MM.1S (cell line): ENCODE measurements around the gene KBTBD4.
"Not testable (repeated sequence)": the region's sequence is repeated elsewhere in the genome, so short reads cannot be mapped to it uniquely, and the experiment has no call there.

ENCODE experiments used
- DNase-seq: peaks from one replicate; pipeline ENCODE4 v3.0.0-alpha.2; 2015
- H2AFZ ChIP-seq: fragments of 300-600 bp; sonication (generic); 2 replicates; pipeline ENCODE4 v1.6.0; 2016; ENCODE audit warnings: antibody characterized with exemption, low read length
- H3F3A ChIP-seq: fragments of 300-600 bp; sonication (generic); 2 replicates; pipeline ENCODE4 v1.6.1; 2016; ENCODE audit warnings: mild to moderate bottlenecking, antibody characterized with exemption, low read length, moderate library complexity, mixed read lengths; ENCODE audit not compliant: insufficient read depth
- H3K27ac ChIP-seq: fragments of 300-600 bp; sonication (generic); 2 replicates; pipeline ENCODE4 v1.5.1; 2016; ENCODE audit warnings: mild to moderate bottlenecking, low read length
- H3K27me3 ChIP-seq: fragments of 300-600 bp; sonication (generic); replicated peaks from 2 replicates; pipeline ENCODE4 v1.6.0; 2016; ENCODE audit warnings: low read length; ENCODE audit not compliant: insufficient read depth
- H3K36me3 ChIP-seq: fragments of 300-600 bp; sonication (generic); replicated peaks from 2 replicates; pipeline ENCODE4 v1.6.1; 2016; ENCODE audit warnings: mild to moderate bottlenecking, low read length, mixed read lengths; ENCODE audit not compliant: insufficient read depth
- H3K4me1 ChIP-seq: fragments of 300-600 bp; sonication (generic); 2 replicates; pipeline ENCODE4 v1.6.1; 2016; ENCODE audit warnings: low read length, mixed read lengths
- H3K4me2 ChIP-seq: fragments of 300-600 bp; sonication (generic); 2 replicates; pipeline ENCODE4 v1.6.0; 2016; ENCODE audit warnings: low read depth, low read length
- H3K4me3 ChIP-seq: fragments of 300-600 bp; sonication (generic); 2 replicates; pipeline ENCODE4 v1.5.1; 2016; ENCODE audit warnings: low read length, mixed read lengths
- H3K79me2 ChIP-seq: fragments of 300-600 bp; sonication (generic); 2 replicates; pipeline ENCODE4 v1.6.1; 2016; ENCODE audit warnings: mixed run types, low read length, mixed read lengths
- H3K9ac ChIP-seq: fragments of 300-600 bp; sonication (generic); 2 replicates; pipeline ENCODE4 v1.6.1; 2016; ENCODE audit warnings: low read length, mixed read lengths
- H3K9me2 ChIP-seq: fragments of 300-600 bp; sonication (generic); replicated peaks from 2 replicates; pipeline ENCODE4 v1.6.1; 2016; ENCODE audit warnings: mild to moderate bottlenecking, low read length, mixed read lengths; ENCODE audit not compliant: insufficient read depth
- H3K9me3 ChIP-seq: fragments of 300-600 bp; sonication (generic); replicated peaks from 2 replicates; pipeline ENCODE4 v1.6.1; 2016; ENCODE audit warnings: mild to moderate bottlenecking, low read length, mixed read lengths; ENCODE audit not compliant: insufficient read depth
- H4K20me1 ChIP-seq: fragments of 300-600 bp; sonication (generic); 2 replicates; pipeline ENCODE4 v1.6.1; 2016; ENCODE audit warnings: mild to moderate bottlenecking, low read length, moderate library complexity, mixed read lengths; ENCODE audit not compliant: insufficient read depth
- EZH2 ChIP-seq: fragments of 300-600 bp; sonication (generic); optimal IDR thresholded peaks from 2 replicates; pipeline ENCODE3; 2017; ENCODE audit warnings: low read depth, mild to moderate bottlenecking, antibody characterized with exemption, low read length, mixed read lengths
- EZH2phosphoT487 ChIP-seq: fragments of 300-600 bp; sonication (generic); IDR thresholded peaks from 2 replicates; pipeline ENCODE4 v1.6.1; 2018; ENCODE audit warnings: antibody characterized with exemption, low read length
- TF ChIP-seq, protein P1 (sequence below): fragments of 300-600 bp; sonication (generic); IDR thresholded peaks from 2 replicates; pipeline ENCODE4 v1.5.1; 2016; ENCODE audit warnings: antibody characterized with exemption, low read length, mixed read lengths

Gene KBTBD4

DNA sequence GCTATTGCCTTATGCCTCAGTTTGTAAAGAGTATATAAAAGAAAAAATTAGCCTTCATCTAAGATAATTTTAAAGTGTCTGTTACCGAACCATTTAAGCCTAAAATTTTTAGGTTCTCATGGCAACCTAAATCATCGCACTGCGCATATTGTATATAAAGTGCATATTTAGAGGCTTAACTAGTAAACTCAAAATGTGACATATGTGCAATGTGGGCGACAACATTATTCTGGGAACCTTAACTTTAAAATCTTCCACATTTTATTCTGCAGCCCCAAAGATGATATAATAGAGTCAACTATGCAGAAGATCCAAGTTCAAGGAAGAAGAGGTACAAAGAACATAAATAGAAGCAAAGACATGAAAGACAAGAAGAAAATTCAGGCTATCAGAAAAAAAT lies 48.8 kb downstream of the KBTBD4 start:
- Histone ChIP-seq H3K9ac (no peak overlapping the region), H3K27me3 (no peaks in the 10 kb centered on the region), H4K20me1 (peaks cover 24% of the 10 kb centered on the region; the same call in 1 of the 2 replicates), H3K4me2 (no peak overlapping the region), H3K9me2 (no peaks in the 10 kb centered on the region), H3K36me3 (no peaks in the 10 kb centered on the region), H3K27ac (no peak overlapping the region), H2AFZ (no peak overlapping the region), H3K79me2 (peaks cover 99% of the 10 kb centered on the region), H3K4me1 (peaks cover 26% of the 10 kb centered on the region), H3F3A (peaks cover 26% of the 10 kb centered on the region), H3K4me3 (no peak overlapping the region), H3K9me3 (no peaks in the 10 kb centered on the region)
- TF ChIP-seq, protein P1, sequence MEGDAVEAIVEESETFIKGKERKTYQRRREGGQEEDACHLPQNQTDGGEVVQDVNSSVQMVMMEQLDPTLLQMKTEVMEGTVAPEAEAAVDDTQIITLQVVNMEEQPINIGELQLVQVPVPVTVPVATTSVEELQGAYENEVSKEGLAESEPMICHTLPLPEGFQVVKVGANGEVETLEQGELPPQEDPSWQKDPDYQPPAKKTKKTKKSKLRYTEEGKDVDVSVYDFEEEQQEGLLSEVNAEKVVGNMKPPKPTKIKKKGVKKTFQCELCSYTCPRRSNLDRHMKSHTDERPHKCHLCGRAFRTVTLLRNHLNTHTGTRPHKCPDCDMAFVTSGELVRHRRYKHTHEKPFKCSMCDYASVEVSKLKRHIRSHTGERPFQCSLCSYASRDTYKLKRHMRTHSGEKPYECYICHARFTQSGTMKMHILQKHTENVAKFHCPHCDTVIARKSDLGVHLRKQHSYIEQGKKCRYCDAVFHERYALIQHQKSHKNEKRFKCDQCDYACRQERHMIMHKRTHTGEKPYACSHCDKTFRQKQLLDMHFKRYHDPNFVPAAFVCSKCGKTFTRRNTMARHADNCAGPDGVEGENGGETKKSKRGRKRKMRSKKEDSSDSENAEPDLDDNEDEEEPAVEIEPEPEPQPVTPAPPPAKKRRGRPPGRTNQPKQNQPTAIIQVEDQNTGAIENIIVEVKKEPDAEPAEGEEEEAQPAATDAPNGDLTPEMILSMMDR = no peak
- TF ChIP-seq EZH2 = no peak
- TF ChIP-seq EZH2phosphoT487 = no peak
- no peak for DNase-seq

GRCh38 chr11:47527186-47527585 lies 51.6 kb downstream of the KBTBD4 start:
- H3K36me3 ChIP-seq = no peaks in the 10 kb centered on the region
- peaks cover 99% of the 10 kb centered on the region for H3K79me2 ChIP-seq
- no peaks in the 10 kb centered on the region for H3K9me2 ChIP-seq
- peaks cover 45% of the 10 kb centered on the region for H3F3A ChIP-seq
- no peaks in the 10 kb centered on the region for H3K27me3 ChIP-seq
- peaks cover 48% of the 10 kb centered on the region for H3K4me1 ChIP-seq
- H4K20me1 ChIP-seq = 0 out of 2 replicates have a peak, but pooled peaks cover 24% of the 10 kb centered on the region
- H3K9ac ChIP-seq = no peak overlapping the region
- peak overlapping the region; percentile 58; the same call in 1 of the 2 replicates for H3K27ac ChIP-seq
- no peak overlapping the region for H2AFZ ChIP-seq
- TF ChIP-seq EZH2 (no peak), EZH2phosphoT487 (no peak)
- TF ChIP-seq, protein P1 = no peak
- peak overlapping the region; percentile 63; the same call in 1 of the 2 replicates for H3K4me2 ChIP-seq
- no peak overlapping the region for H3K4me3 ChIP-seq
- no peaks in the 10 kb centered on the region for H3K9me3 ChIP-seq
- DNase-seq = no peak

- Histone ChIP-seq H3F3A (peaks cover 45% of the 10 kb centered on the region), H3K4me2 (peak overlapping the region; percentile 63), H3K27ac (peak overlapping the region; percentile 58; the same call in 1 of the 2 replicates), H3K4me1 (peaks cover 48% of the 10 kb centered on the region), H3K79me2 (peaks cover 99% of the 10 kb centered on the region), H4K20me1 (0 out of 2 replicates have a peak, but pooled peaks cover 20% of the 10 kb centered on the region)
- H3K9me2 ChIP-seq, H3K9ac ChIP-seq, H3K27me3 ChIP-seq, H3K36me3 ChIP-seq, H2AFZ ChIP-seq, H3K9me3 ChIP-seq, H3K4me3 ChIP-seq: not testable (repeated sequence)
- DNase-seq = peak; percentile 61
Observed at GRCh38 chr11:47526032-47526431, 52.7 kb downstream of the KBTBD4 start.

DNA sequence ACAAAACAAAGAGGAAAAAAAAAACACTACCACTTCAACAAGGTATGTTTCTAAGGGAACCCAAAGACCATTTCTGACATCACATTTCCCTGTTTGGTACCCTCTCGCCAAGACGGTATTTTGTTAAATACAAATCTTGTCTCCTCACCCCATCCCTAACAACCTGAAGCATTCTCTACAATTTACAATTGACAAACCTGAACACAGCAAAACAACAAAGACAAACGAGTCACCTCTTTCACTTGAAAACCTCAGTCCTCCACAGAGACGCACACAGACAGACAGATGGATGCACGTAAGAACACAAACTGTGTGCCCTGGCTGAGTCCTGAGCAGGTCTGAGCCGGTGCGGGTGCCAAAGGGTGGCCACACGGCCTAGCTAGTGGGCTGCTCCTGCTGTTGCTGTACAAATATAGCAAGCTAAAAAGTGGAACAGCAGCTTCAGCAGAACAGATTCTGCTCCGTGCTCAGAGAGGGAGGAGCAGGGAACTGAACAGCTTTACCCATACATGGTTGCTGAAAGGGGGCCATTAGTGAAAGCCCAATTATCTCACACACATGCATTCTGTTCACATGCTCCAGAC lies 54.4 kb downstream of the KBTBD4 start:
- Histone ChIP-seq H3K4me3 (peak overlapping the region; percentile 24), H3K9ac (peak overlapping the region; percentile 2; the same call in 1 of the 2 replicates), H3K27me3 (no peaks in the 10 kb centered on the region), H3K27ac (peak overlapping the region; percentile 57), H3K36me3 (no peaks in the 10 kb centered on the region), H3K4me2 (peak overlapping the region; percentile 63), H4K20me1 (0 out of 2 replicates have a peak, but pooled peaks cover 17% of the 10 kb centered on the region), H3K9me2 (no peaks in the 10 kb centered on the region), H2AFZ (no peak overlapping the region), H3K9me3 (no peaks in the 10 kb centered on the region), H3K79me2 (peaks cover 99% of the 10 kb centered on the region), H3K4me1 (peaks cover 48% of the 10 kb centered on the region), H3F3A (peaks cover 45% of the 10 kb centered on the region)
- DNase-seq = peak; percentile 17
- TF ChIP-seq EZH2phosphoT487 = no peak
- no peak for TF ChIP-seq EZH2
- TF ChIP-seq, protein P1 = no peak
